Left ventricle myocardium inferior (tissue), 1 donor: ENCODE data around the gene UNC13D. TPM values are rescaled to one million over a fixed set of nuclear protein-coding genes. Genes with fewer than 3 reads are reported as not detected.
"Not testable (repeated sequence)": the region's sequence is repeated elsewhere in the genome, so short reads cannot be mapped to it uniquely, and the experiment has no call there.

Source experiments
- DNase-seq: peaks from one replicate; pipeline ENCODE4 v3.0.0-alpha.2; 2020
- H3K27ac ChIP-seq: fragments of 200-600 bp; replicated peaks from 2 replicates; pipeline ENCODE4 v1.8.0; 2021
- H3K27me3 ChIP-seq: fragments of 200-600 bp; 2 replicates; pipeline ENCODE4 v1.8.0; 2021; ENCODE audit warnings: low read depth
- H3K36me3 ChIP-seq: fragments of 200-600 bp; 2 replicates; pipeline ENCODE4 v1.8.0; 2021
- H3K4me1 ChIP-seq: fragments of 200-600 bp; 2 replicates; pipeline ENCODE4 v1.8.0; 2021
- H3K4me3 ChIP-seq: fragments of 200-600 bp; 2 replicates; pipeline ENCODE4 v1.8.0; 2021; ENCODE audit warnings: mild to moderate bottlenecking, moderate library complexity
- H3K9me3 ChIP-seq: fragments of 200-600 bp; replicated peaks from 2 replicates; pipeline ENCODE4 v1.8.0; 2021
- intact Hi-C: fragments of 100-400 bp; cut with micrococcal nuclease; formaldehyde crosslinking; loops from one replicate; pipeline ENCODE4 v1.11.0; 2022
- total RNA-seq: library from RNA; stranded (reverse); fragmentation: NEBNext Ultra II Directional; extraction: Animal tissue kit (Norgen Biotek cat#: 25700); gene quantifications from one replicate; pipeline ENCODE4 v1.2.1, GENCODE V29; 2021
- TF ChIP-seq, protein P1 (sequence below): fragments of 200-600 bp; IDR thresholded peaks from 2 replicates; pipeline ENCODE4 v1.8.0; 2021; ENCODE audit warnings: antibody characterized with exemption, mild to moderate bottlenecking, borderline replicate concordance
- donor health status: DM: no; HTN: yes; CAD: no; lungs with severe emphysema.

Gene UNC13D
- total RNA-seq, 1 donor from 2014 or later, result 13.3 TPM

DNA sequence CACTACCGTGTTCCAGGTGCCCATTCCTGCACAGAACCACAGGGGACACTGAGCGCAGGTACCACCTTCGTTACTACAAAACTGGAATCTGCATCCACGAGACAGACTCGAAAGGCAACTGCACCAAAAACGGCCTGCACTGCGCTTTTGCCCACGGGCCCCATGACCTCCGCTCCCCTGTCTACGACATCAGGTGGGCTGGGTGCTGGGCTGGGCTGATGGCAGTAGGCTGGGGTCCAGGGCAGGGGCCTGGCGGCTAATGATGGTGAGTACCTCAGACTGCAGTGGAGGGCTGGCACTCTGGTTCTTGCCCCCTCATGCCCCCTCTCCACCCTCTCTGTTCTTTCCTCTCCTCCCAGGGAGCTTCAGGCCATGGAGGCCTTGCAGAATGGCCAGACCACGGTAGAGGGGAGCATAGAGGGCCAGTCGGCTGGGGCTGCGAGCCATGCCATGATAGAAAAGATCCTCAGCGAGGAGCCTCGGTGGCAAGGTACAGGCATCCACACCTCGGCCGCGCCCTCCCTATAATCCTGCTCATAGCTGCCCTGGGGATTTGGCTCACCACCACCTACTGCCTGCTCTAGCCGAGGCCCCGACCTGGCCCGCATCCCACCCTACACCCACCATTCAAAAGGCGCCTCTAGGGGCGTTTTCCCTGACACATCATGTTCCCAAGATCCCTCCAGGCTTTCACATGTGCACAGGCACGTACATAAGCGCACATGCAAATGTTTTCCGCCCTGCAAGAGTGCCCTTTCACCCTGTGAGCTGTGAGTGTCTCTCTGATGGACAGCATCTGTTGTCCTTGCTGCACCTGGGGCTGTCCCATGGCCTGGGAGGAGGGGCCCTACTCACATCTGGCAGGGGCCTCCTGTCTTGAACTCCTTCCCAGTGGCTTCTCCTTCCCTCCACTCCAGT lies 31.8 kb downstream of the UNC13D start:
- TF ChIP-seq, protein P1, sequence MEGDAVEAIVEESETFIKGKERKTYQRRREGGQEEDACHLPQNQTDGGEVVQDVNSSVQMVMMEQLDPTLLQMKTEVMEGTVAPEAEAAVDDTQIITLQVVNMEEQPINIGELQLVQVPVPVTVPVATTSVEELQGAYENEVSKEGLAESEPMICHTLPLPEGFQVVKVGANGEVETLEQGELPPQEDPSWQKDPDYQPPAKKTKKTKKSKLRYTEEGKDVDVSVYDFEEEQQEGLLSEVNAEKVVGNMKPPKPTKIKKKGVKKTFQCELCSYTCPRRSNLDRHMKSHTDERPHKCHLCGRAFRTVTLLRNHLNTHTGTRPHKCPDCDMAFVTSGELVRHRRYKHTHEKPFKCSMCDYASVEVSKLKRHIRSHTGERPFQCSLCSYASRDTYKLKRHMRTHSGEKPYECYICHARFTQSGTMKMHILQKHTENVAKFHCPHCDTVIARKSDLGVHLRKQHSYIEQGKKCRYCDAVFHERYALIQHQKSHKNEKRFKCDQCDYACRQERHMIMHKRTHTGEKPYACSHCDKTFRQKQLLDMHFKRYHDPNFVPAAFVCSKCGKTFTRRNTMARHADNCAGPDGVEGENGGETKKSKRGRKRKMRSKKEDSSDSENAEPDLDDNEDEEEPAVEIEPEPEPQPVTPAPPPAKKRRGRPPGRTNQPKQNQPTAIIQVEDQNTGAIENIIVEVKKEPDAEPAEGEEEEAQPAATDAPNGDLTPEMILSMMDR, result no peak
- no peaks in the 10 kb centered on the region for H3K27me3 ChIP-seq
- intact Hi-C loops, result no loop called here
- H3K36me3 ChIP-seq, result peaks cover 72% of the 10 kb centered on the region
- no peak overlapping the region for H3K27ac ChIP-seq
- DNase-seq, result no peak
- H3K4me3 ChIP-seq, result no peak overlapping the region
- H3K9me3 ChIP-seq, result no peaks in the 10 kb centered on the region
- peaks cover 35% of the 10 kb centered on the region for H3K4me1 ChIP-seq

DNA sequence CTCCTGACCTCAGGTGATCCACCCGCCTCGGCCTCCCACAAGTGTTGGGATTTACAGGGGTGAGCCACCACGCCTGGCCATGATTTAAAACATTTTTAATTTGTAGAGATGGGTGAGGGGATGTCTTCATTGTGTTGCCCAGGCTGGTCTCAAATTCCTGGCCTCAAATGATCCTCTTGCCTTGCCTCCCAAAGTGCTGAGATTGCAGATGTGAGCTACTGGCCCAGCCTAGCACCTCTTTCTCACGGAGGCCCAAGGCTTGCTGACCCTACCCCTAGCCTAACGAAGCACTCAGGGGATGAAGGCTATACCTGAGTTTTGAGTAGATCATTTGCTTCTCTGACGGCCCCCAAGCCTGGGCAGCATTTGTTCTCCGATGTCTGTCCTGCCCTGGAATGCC lies 33.0 kb downstream of the UNC13D start:
- TF ChIP-seq, protein P1, result no peak
- no peaks in the 10 kb centered on the region for H3K27me3 ChIP-seq
- H3K4me3 ChIP-seq, result no peak overlapping the region
- no peak overlapping the region for H3K27ac ChIP-seq
- peaks cover 46% of the 10 kb centered on the region for H3K4me1 ChIP-seq
- intact Hi-C loops, result no loop called here
- no peaks in the 10 kb centered on the region for H3K9me3 ChIP-seq
- DNase-seq, result no peak
- H3K36me3 ChIP-seq, result peaks cover 61% of the 10 kb centered on the region

DNA sequence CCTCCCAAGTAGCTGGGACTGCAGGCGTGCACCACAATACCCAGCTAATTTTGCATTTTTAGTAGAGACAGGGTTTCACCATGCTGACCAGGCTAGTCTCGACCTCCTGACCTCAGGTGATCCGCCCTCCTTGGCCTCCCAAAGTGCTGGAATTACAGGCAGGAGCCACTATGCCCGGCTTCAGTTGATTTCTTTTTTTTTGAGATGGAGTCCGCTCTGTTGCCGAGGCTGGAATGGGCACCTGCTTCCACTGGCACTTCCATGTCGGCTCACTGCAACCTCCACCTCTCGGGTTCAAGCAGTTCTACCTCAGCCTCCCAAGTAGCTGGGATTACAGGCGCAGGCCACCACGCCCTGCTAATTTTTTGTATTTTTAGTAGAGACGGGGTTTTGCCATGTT lies 33.4 kb downstream of the UNC13D start:
- peaks cover 58% of the 10 kb centered on the region for H3K36me3 ChIP-seq
- H3K27me3 ChIP-seq, H3K4me3 ChIP-seq, intact Hi-C loops, DNase-seq, H3K9me3 ChIP-seq: not testable (repeated sequence)
- H3K4me1 ChIP-seq, result peaks cover 46% of the 10 kb centered on the region
- peak overlapping the region; percentile 90 for H3K27ac ChIP-seq

DNA sequence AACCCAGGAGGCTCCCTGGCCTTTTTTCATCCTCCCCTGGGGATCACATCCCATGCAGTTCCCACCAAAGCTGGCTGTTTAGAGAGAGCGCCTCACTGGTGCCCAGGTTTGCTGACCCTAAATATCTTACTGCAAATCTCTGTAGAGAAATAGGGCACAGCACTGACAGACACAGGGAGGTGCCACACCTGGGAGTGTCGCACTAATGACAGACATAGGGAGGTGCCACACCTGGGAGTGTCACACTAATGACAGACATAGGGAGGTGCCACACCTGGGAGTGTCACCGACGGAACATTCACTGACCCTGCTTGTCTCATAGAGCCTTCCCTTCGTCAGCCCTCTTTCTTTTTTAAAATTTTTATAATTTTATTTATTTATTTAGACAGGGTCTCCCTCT lies 34.0 kb downstream of the UNC13D start:
- TF ChIP-seq, protein P1, result no peak
- H3K27ac ChIP-seq, result peak overlapping the region; percentile 90
- H3K9me3 ChIP-seq, result no peaks in the 10 kb centered on the region
- peak overlapping the region; percentile 33 for H3K4me3 ChIP-seq
- no peaks in the 10 kb centered on the region for H3K27me3 ChIP-seq
- H3K36me3 ChIP-seq, result peaks cover 53% of the 10 kb centered on the region
- DNase-seq, result no peak
- intact Hi-C loops, result no loop called here
- peaks cover 49% of the 10 kb centered on the region for H3K4me1 ChIP-seq

DNA sequence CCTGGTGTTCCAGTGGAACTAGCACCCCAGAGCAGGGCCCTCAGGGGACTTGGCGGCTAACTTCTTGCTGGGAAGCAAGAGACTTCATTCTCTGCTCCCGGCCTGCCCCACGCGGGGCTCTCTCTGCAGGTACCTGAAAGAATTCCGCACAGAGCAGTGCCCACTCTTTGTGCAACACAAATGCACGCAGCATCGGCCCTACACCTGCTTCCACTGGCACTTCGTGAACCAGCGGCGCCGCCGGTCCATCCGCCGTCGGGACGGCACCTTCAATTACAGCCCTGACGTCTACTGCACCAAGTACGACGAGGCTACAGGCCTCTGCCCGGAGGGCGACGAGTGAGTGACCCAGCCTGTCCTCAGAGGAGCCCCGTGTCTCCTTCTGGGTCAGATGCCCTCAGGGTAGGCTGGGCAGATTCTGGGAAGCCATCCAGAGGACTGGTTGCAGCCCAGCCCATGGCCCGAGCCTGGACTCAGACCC lies 34.5 kb downstream of the UNC13D start:
- Histone ChIP-seq H3K4me1 (peaks cover 49% of the 10 kb centered on the region), H3K27ac (peak overlapping the region; percentile 90), H3K27me3 (no peaks in the 10 kb centered on the region), H3K9me3 (no peaks in the 10 kb centered on the region), H3K36me3 (peaks cover 48% of the 10 kb centered on the region), H3K4me3 (peak overlapping the region; percentile 33)
- DNase-seq, result no peak
- intact Hi-C loops, result no loop called here
- TF ChIP-seq, protein P1, result no peak
